ENCODE data around the gene ELF4.

Gene ELF4

GRCh38 chrX:130110379-130111219 lies at the start of gene ELF4:
Gene ELF4 (minus strand): TSS chrX:130110497. CDS start chrX:130081330, 29,167 bp downstream.
- DNase-seq (ENCODE audit: low read depth): peak; percentile 59
- TF ChIP-seq, protein P1, sequence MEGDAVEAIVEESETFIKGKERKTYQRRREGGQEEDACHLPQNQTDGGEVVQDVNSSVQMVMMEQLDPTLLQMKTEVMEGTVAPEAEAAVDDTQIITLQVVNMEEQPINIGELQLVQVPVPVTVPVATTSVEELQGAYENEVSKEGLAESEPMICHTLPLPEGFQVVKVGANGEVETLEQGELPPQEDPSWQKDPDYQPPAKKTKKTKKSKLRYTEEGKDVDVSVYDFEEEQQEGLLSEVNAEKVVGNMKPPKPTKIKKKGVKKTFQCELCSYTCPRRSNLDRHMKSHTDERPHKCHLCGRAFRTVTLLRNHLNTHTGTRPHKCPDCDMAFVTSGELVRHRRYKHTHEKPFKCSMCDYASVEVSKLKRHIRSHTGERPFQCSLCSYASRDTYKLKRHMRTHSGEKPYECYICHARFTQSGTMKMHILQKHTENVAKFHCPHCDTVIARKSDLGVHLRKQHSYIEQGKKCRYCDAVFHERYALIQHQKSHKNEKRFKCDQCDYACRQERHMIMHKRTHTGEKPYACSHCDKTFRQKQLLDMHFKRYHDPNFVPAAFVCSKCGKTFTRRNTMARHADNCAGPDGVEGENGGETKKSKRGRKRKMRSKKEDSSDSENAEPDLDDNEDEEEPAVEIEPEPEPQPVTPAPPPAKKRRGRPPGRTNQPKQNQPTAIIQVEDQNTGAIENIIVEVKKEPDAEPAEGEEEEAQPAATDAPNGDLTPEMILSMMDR (IDR thresholded peaks at IDR 0.05; ENCODE audit: low read length, missing control alignments): no peak
- H3K4me3 ChIP-seq (replicated peaks; ENCODE audit: low read depth, low read length): peak within 1 kb of the TSS; percentile 60

DNA sequence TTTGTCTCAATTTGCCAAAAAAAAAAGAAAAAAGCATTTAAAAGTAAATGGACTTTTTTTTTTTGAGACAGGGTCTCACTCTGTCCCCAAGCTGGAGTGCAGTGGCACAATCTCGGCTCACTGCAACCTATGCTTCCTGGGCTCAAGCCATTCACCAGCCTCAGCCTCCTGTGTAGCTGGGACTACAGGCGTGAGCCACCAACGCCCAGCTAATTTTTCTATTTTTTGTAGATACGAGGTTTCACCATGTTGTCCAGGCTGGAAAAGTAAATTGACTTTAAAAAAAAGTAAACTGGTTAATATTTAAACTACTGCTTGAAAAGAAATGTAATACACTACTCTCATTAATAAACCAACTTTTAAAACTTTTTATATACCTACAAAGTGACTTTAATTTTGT lies 49.5 kb upstream of the ELF4 start:
- no peak for DNase-seq (ENCODE audit: low read depth)
- TF ChIP-seq, protein P1 (IDR thresholded peaks at IDR 0.05; ENCODE audit: low read length, missing control alignments): no peak
- H3K4me3 ChIP-seq (replicated peaks; ENCODE audit: low read depth, low read length): no peak overlapping the region

DNA sequence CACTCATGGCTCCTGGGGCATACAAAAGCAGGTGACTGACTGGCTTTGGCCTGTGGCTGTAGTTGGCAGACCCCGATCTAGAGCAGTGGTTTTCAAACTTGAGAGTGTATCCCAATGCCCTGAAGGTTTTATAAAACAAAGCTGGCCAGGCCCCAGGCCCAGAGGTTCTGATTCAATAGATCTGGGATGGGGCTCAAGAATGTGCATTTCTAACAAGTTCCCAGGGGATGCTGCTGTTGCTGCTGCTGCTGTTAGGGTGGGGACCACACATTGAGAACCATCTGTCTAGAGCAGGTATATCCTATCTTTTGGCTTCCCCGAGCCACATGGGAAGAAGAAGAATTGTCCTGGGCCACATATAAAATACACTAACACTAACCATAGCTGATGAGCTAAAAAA lies 48.0 kb upstream of the ELF4 start:
- no peak overlapping the region for H3K4me3 ChIP-seq (replicated peaks; ENCODE audit: low read depth, low read length)
- no peak for DNase-seq (ENCODE audit: low read depth)
- TF ChIP-seq, protein P1 (IDR thresholded peaks at IDR 0.05; ENCODE audit: low read length, missing control alignments): no peak

DNA sequence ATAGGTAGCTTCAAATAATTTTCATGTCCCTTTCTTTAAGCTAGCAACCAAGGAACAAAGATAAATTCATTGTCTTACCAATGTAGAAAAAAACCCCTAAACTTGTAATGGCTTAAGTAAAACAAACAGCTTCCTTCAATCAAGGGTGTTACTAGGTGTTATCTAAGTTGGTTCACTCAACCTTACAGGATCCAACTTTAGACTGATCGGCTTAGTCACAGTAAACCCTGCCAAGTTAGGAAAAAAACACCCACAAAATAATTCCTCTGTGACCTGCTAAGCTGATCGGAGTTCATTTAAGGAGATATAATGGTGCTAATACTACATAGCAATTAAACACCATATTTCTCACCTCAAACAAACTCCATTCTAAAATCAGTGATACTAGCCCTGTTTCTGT lies 45.3 kb upstream of the ELF4 start:
- DNase-seq (ENCODE audit: low read depth): peak; percentile 15
- no peak overlapping the region for H3K4me3 ChIP-seq (replicated peaks; ENCODE audit: low read depth, low read length)
- TF ChIP-seq, protein P1 (IDR thresholded peaks at IDR 0.05; ENCODE audit: low read length, missing control alignments): no peak

DNA sequence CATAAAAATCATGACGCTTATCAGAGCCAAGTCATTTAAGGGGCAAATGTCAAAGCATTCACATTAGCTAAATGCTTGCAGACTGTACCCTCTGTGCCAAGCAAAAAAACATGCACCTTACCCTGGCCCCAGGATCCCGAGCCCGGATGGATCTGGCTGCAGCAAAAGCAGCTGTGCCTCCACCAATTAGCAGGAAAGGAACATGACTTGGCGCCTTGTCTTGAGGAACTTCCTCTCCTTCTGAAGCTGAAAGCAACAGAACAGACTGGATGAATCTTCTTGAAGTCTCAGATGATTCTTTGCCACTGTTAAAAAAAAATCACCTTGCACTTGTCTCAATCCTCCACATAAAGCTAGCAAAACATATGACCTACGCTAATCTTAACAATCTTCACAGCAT lies 37.3 kb upstream of the ELF4 start:
- no peak overlapping the region for H3K4me3 ChIP-seq (replicated peaks; ENCODE audit: low read depth, low read length)
- DNase-seq (ENCODE audit: low read depth): no peak
- TF ChIP-seq, protein P1 (IDR thresholded peaks at IDR 0.05; ENCODE audit: low read length, missing control alignments): no peak

DNA sequence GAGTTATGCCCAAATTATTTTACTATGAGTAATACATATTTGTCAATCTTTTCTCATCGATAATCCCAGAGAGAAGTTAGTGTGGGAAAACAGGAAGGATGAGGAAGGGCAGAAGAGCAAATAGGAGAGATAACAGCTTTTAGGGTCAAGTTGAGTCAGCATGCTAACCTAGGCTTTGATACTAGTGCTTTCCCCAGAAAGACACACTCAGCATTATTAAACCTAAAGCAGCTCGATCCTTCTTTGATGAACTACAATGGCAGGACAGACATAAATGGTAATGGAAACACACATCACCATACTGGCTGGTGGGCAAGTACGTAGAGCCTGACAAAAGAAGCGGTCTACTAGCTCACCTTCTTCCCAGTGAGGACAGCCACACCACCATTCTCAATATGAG lies 34.8 kb upstream of the ELF4 start:
- DNase-seq (ENCODE audit: low read depth): no peak
- TF ChIP-seq, protein P1 (IDR thresholded peaks at IDR 0.05; ENCODE audit: low read length, missing control alignments): no peak
- no peak overlapping the region for H3K4me3 ChIP-seq (replicated peaks; ENCODE audit: low read depth, low read length)

- TF ChIP-seq, protein P1 (IDR thresholded peaks at IDR 0.05; ENCODE audit: low read length, missing control alignments): peak; percentile 34
- no peak overlapping the region for H3K4me3 ChIP-seq (replicated peaks; ENCODE audit: low read depth, low read length)
- peak; percentile 87 for DNase-seq (ENCODE audit: low read depth)
These were observed 34.2 kb upstream of the ELF4 start for GRCh38 chrX:130144509-130144908.

All from fibroblast of pulmonary artery (primary cell).